ENCODE data around the gene MT1HL1. TPM values are rescaled to one million over a fixed set of nuclear protein-coding genes. Genes with fewer than 3 reads are reported as not detected.

The MT1HL1 gene
- total RNA-seq, 1 experiment from 2014 or later, result not detected

DNA sequence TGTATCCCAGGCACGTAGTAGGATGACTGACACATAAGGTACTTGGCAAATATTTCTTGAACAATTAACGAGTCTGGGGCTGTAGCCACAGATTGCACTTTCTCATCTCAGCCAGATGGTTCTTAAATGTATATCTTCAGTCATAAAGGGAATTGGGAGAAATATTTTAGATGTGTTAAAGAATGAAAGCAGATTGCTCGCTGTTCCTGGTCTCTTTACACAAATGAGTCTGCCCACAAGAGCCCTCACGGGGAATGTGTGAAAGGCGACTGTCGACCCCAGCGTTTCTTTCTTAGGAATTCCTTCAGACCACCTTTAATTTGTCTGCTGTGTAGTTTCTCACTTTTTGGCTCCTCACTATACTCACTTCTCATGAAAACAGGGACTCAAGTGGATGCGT lies 725 bp downstream of the MT1HL1 start:
- no peak overlapping the region for H3K4me2 ChIP-seq (ENCODE audit: insufficient read depth, insufficient read length, low read length)
- H2AFZ ChIP-seq (ENCODE audit: low read length), result no peak overlapping the region
- TF ChIP-seq, protein P1, sequence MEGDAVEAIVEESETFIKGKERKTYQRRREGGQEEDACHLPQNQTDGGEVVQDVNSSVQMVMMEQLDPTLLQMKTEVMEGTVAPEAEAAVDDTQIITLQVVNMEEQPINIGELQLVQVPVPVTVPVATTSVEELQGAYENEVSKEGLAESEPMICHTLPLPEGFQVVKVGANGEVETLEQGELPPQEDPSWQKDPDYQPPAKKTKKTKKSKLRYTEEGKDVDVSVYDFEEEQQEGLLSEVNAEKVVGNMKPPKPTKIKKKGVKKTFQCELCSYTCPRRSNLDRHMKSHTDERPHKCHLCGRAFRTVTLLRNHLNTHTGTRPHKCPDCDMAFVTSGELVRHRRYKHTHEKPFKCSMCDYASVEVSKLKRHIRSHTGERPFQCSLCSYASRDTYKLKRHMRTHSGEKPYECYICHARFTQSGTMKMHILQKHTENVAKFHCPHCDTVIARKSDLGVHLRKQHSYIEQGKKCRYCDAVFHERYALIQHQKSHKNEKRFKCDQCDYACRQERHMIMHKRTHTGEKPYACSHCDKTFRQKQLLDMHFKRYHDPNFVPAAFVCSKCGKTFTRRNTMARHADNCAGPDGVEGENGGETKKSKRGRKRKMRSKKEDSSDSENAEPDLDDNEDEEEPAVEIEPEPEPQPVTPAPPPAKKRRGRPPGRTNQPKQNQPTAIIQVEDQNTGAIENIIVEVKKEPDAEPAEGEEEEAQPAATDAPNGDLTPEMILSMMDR (conservative IDR thresholded peaks at IDR 0.05), result no peak
- H3K9me3 Mint-ChIP-seq, result no peaks in the 10 kb centered on the region; a peak in 1 of 5 replicates
- H3K27me3 ChIP-seq (ENCODE audit: insufficient read depth, low read length), result no peaks in the 10 kb centered on the region
- no peaks in the 10 kb centered on the region for H3K23me2 ChIP-seq (ENCODE audit: insufficient read length, low read depth, low read length, poor library complexity, severe bottlenecking)
- H3K4me1 ChIP-seq (ENCODE audit: insufficient read depth, low read length), result 0 out of 2 replicates have a peak, but pooled peaks cover 5% of the 10 kb centered on the region
- H3T11ph ChIP-seq (ENCODE audit: low read length), result no peak overlapping the region
- no peak overlapping the region for H4K8ac ChIP-seq (replicated peaks; ENCODE audit: insufficient read length, low read depth, low read length)
- H3K9me3 ChIP-seq (ENCODE audit: control insufficient read depth, low read depth, low read length), result no peaks in the 10 kb centered on the region
- no peak for DNase-seq
- H3K79me1 ChIP-seq (ENCODE audit: insufficient read depth, low read depth, low read length, poor library complexity, severe bottlenecking), result no peaks in the 10 kb centered on the region
- H4K5ac ChIP-seq (ENCODE audit: insufficient read length, low read depth, low read length), result no peak overlapping the region
- H2BK120ac ChIP-seq (ENCODE audit: low read depth, low read length, poor library complexity, severe bottlenecking), result no peak overlapping the region
- no peak overlapping the region for H3K4me3 Mint-ChIP-seq
- H2BK12ac ChIP-seq (ENCODE audit: insufficient read length, low read depth, low read length), result no peak overlapping the region
- H3K36me3 Mint-ChIP-seq (ENCODE audit: insufficient read depth in 1 of 3, low read depth in 3 of 3), result no peaks in the 10 kb centered on the region; a peak in 1 of 7 replicates
- H2BK20ac ChIP-seq (ENCODE audit: low read depth, low read length, poor library complexity, severe bottlenecking), result no peak overlapping the region
- H4K91ac ChIP-seq (ENCODE audit: insufficient read length, low read depth, low read length), result no peak overlapping the region
- H3K14ac ChIP-seq (ENCODE audit: insufficient read depth, low read length), result no peak overlapping the region
- H2BK15ac ChIP-seq (ENCODE audit: low read depth, low read length), result no peak overlapping the region
- H3K9ac ChIP-seq (ENCODE audit: extremely low read depth, insufficient read length, low read length), result peak overlapping the region; percentile 17
- no peaks in the 10 kb centered on the region for H3K79me2 ChIP-seq (ENCODE audit: insufficient read depth, low read length)
- H2AK5ac ChIP-seq (ENCODE audit: insufficient read length, low read length), result no peak overlapping the region
- H3K27ac Mint-ChIP-seq, result no peak overlapping the region
- no peak overlapping the region for H3K4ac ChIP-seq (ENCODE audit: low read depth, low read length)
- H3K4me1 Mint-ChIP-seq, result peaks cover 10 to 21% of the 10 kb centered on the region in 2 experiments
- no peak overlapping the region for H3K18ac ChIP-seq (ENCODE audit: insufficient read length, low read depth, low read length)
- no peak overlapping the region for H3K27ac ChIP-seq (ENCODE audit: insufficient read length, low read depth, low read length)
- no peak overlapping the region for H2BK5ac ChIP-seq (ENCODE audit: insufficient read length, low read length)
- no peak overlapping the region for H3K56ac ChIP-seq (ENCODE audit: insufficient read length, low read depth, low read length)
- H3K23ac ChIP-seq (ENCODE audit: insufficient read length, low read depth, low read length), result no peak overlapping the region
- no CpG with 5 or more reads among the region's 8 CpGs for WGBS (ENCODE audit: extremely low coverage, insufficient read length, low lambda C conversion rate)
- peaks cover 4% of the 10 kb centered on the region; the same call in 1 of the 2 replicates for H3K27me3 Mint-ChIP-seq (ENCODE audit: low read depth)
- no peaks in the 10 kb centered on the region for H4K20me1 ChIP-seq (ENCODE audit: control insufficient read depth, insufficient read depth, insufficient read length)
